CD4-positive, alpha-beta memory T cell (primary cell): ENCODE measurements around the gene RASD2. TPM values are rescaled to one million over a fixed set of nuclear protein-coding genes. Genes with fewer than 3 reads are reported as not detected.

ENCODE experiments used
- CTCF ChIA-PET: fragments of 350-600 bp; sonication (Branson Sonifier 250); formaldehyde crosslinking; loops from one replicate; lab custom pipeline; 2021; ENCODE audit warnings: inconsistent platforms; ENCODE audit not compliant: partially characterized antibody; lab: Charles Lee
- POLR2A ChIA-PET: fragments of 350-600 bp; sonication (Branson Sonifier 250); formaldehyde crosslinking; loops from one replicate; lab custom pipeline; 2021; ENCODE audit not compliant: partially characterized antibody; lab: Charles Lee
- DNase-seq, 5 donors: peaks; one replicate each; pipeline versions ENCODE4 v3.0.0 to v3.0.0-alpha.2; 2020 to 2022; ENCODE audit warnings: mixed read lengths in 1 of 5
- H3K27ac ChIP-seq: one replicate; pipeline ENCODE4 v1.7.0; 2013; ENCODE audit warnings: low read depth, low read length
- H3K27me3 ChIP-seq: 2 replicates; pipeline ENCODE4 v1.7.0; 2013; ENCODE audit warnings: mild to moderate bottlenecking, low read length, moderate library complexity; ENCODE audit not compliant: insufficient read depth
- H3K36me3 ChIP-seq: 2 replicates; pipeline ENCODE4 v1.7.0; 2013; ENCODE audit warnings: mild to moderate bottlenecking, low read length, moderate library complexity; ENCODE audit not compliant: insufficient read depth
- H3K4me1 ChIP-seq: 2 replicates; pipeline ENCODE4 v1.7.0; 2013; ENCODE audit warnings: mild to moderate bottlenecking, low read length, moderate library complexity; ENCODE audit not compliant: insufficient read depth
- H3K4me3 ChIP-seq, 2 donors: one replicate each; pipeline ENCODE4 v1.7.0; 2013; ENCODE audit warnings: low read length in 2 of 2, mild to moderate bottlenecking in 1 of 2
- H3K9me3 ChIP-seq, 2 donors: one replicate each; pipeline ENCODE4 v1.7.0; 2013; ENCODE audit warnings: low read length in 2 of 2, control low read depth in 1 of 2; ENCODE audit not compliant: control insufficient read depth in 1 of 2
- H3K27ac Mint-ChIP-seq, 7 donors: one replicate each; pipeline ENCODE4 v1.8.0; 2020 to 2021; ENCODE audit warnings: mixed read lengths in 7 of 7, mild to moderate bottlenecking in 6 of 7, inconsistent platforms in 3 of 7, moderate library complexity in 3 of 7
- H3K27me3 Mint-ChIP-seq, 2 donors: one replicate each; pipeline ENCODE4 v1.8.0; 2020 to 2021; ENCODE audit warnings: mixed read lengths in 2 of 2
- H3K36me3 Mint-ChIP-seq, 2 donors: one replicate each; pipeline ENCODE4 v1.8.0; 2020 to 2021; ENCODE audit warnings: mixed read lengths in 2 of 2, inconsistent platforms in 1 of 2, mild to moderate bottlenecking in 1 of 2
- H3K4me1 Mint-ChIP-seq, 4 donors: one replicate each; pipeline ENCODE4 v1.8.0; 2020 to 2021; ENCODE audit warnings: mixed read lengths in 4 of 4, mild to moderate bottlenecking in 1 of 4
- H3K4me3 Mint-ChIP-seq, 8 donors: one replicate each; pipeline ENCODE4 v1.8.0; 2020 to 2021; ENCODE audit warnings: mixed read lengths in 8 of 8, mild to moderate bottlenecking in 7 of 8, moderate library complexity in 6 of 8, inconsistent platforms in 3 of 8
- H3K9me3 Mint-ChIP-seq, 8 donors: one replicate each; pipeline ENCODE4 v1.8.0; 2020 to 2021; ENCODE audit warnings: mixed read lengths in 8 of 8, mild to moderate bottlenecking in 5 of 8, inconsistent platforms in 3 of 8, moderate library complexity in 1 of 8
- intact Hi-C: fragments of 100-400 bp; cut with micrococcal nuclease; formaldehyde crosslinking; loops from one replicate; pipeline ENCODE4 v1.15.1; 2023
- polyA plus RNA-seq, 2 donors: library from polyadenylated mRNA; unstranded; fragments of 300-500 nt; fragmentation: Illumina TruSeq; gene quantifications; one replicate each; pipeline ENCODE4 v1.2.3, GENCODE V29; 2021
- total RNA-seq, 2 experiments: library from RNA; stranded (reverse); gene quantifications; one replicate each; pipeline ENCODE4 v1.2.3, GENCODE V29; 2021

The RASD2 gene
- total and polyA plus RNA-seq, 4 experiments from 2014 or later = 0.13 TPM; not detected in 3

GRCh38 chr22:35534091-35534490 lies 6.5 kb upstream of the RASD2 start:
- Mint-ChIP-seq H3K27me3 (peaks cover 0 to 4% of the 10 kb centered on the region in 2 donors), H3K27ac (no peak overlapping the region), H3K4me1 (peaks cover 0 to 6% (median 2%) of the 10 kb centered on the region in 4 donors), H3K4me3 (no peak overlapping the region), H3K36me3 (peaks cover 0 to 4% of the 10 kb centered on the region in 2 donors), H3K9me3 (peaks cover 0 to 8% (median 0%) of the 10 kb centered on the region in 8 donors)
- Histone ChIP-seq H3K9me3 (no peaks in the 10 kb centered on the region), H3K36me3 (no peaks in the 10 kb centered on the region), H3K4me3 (no peak overlapping the region), H3K27ac (no peak overlapping the region), H3K4me1 (no peaks in the 10 kb centered on the region), H3K27me3 (no peaks in the 10 kb centered on the region)
- POLR2A ChIA-PET = no interaction called here
- CTCF ChIA-PET = no interaction called here
- intact Hi-C loops = no loop called here
- no peak for DNase-seq

DNA sequence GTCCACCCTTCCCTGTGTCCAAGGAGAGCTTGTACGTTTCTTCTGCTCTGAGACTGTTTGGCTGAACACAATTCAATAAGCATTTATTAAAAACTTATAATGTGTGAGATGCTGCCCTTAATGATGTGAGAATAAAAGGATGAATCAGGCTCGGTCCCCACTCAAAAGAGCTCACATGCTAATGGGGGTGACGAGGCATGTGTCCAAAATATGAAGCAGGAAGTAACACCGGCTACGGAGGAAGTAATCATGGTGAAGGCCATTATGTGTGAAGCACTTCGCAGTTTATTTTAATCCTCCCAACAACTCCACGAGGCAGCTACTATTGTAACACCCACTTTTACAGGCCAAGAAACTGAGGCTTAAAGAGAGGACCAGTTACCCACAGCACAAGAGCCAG lies 3.4 kb upstream of the RASD2 start:
- H3K4me1 ChIP-seq = peaks cover 12% of the 10 kb centered on the region
- H3K27ac Mint-ChIP-seq = peak overlapping the region in 1 of 7 donors; percentile 52
- H3K4me3 Mint-ChIP-seq = peak overlapping the region in 2 of 8 donors; percentile 5 to 17
- ChIA-PET POLR2A (no interaction called here), CTCF (interaction anchor here (1.1 kb wide), 1 partner anchor 48 kb away, joined by 5 read pairs; no protein-coding TSS in a partner anchor)
- H3K27ac ChIP-seq = no peak overlapping the region
- H3K27me3 Mint-ChIP-seq = peaks cover 4 to 13% of the 10 kb centered on the region in 2 donors
- no peaks in the 10 kb centered on the region for H3K36me3 Mint-ChIP-seq
- no peaks in the 10 kb centered on the region for H3K9me3 Mint-ChIP-seq
- peaks cover 7% of the 10 kb centered on the region for H3K27me3 ChIP-seq
- H3K36me3 ChIP-seq = no peaks in the 10 kb centered on the region
- H3K9me3 ChIP-seq = no peaks in the 10 kb centered on the region
- H3K4me3 ChIP-seq = no peak overlapping the region
- no peak for DNase-seq
- intact Hi-C loops = no loop called here
- peaks cover 5 to 17% (median 10%) of the 10 kb centered on the region in 4 donors for H3K4me1 Mint-ChIP-seq

GRCh38 chr22:35538801-35539321 lies 1.8 kb upstream of the RASD2 start:
- ChIA-PET POLR2A (no interaction called here), CTCF (interaction anchor here (0.7 to 1.4 kb wide), 3 partner anchors 14 to 37 kb away, joined by 3 read pairs; no protein-coding TSS in a partner anchor)
- H3K27me3 ChIP-seq = peaks cover 12% of the 10 kb centered on the region
- no peak overlapping the region for H3K4me3 ChIP-seq
- Mint-ChIP-seq H3K9me3 (no peaks in the 10 kb centered on the region), H3K4me1 (peaks cover 5 to 17% (median 10%) of the 10 kb centered on the region in 4 donors), H3K4me3 (peak overlapping the region in 5 of 8 donors; percentile 29 to 67 (median 47)), H3K27me3 (peaks cover 10 to 18% of the 10 kb centered on the region in 2 donors), H3K36me3 (no peaks in the 10 kb centered on the region), H3K27ac (peak overlapping the region in 1 of 7 donors; percentile 62)
- H3K9me3 ChIP-seq = no peaks in the 10 kb centered on the region
- H3K27ac ChIP-seq = no peak overlapping the region
- intact Hi-C loops = no loop called here
- peak in 1 of 5 donors; percentile 22 for DNase-seq
- H3K36me3 ChIP-seq = no peaks in the 10 kb centered on the region
- H3K4me1 ChIP-seq = peaks cover 12% of the 10 kb centered on the region

DNA sequence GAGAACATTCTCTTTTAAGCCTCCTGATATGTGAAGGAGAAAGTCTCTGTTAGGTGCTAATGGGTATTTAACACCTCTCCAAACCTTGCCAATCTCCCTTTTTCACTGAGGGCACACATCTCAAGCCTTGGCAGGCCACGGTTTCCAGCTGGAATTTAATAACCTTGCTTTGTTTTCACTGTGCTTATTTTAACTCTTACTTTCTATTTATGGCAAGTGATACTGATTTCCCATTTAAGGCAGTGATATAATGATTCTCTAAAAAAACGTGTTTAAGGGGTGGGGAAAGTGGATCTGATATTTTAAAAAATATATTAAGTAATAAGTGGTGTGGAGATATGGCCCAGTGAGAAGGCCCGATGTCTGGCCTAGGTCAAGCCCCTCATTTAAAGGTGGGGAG lies 1.1 kb upstream of the RASD2 start:
- H3K9me3 ChIP-seq = no peaks in the 10 kb centered on the region
- Mint-ChIP-seq H3K4me3 (peak overlapping the region; percentile 31 to 71 (median 66)), H3K27me3 (peaks cover 10 to 20% of the 10 kb centered on the region in 2 donors), H3K36me3 (no peaks in the 10 kb centered on the region), H3K9me3 (no peaks in the 10 kb centered on the region), H3K27ac (peak overlapping the region in 1 of 7 donors; percentile 17), H3K4me1 (peaks cover 5 to 17% (median 10%) of the 10 kb centered on the region in 4 donors)
- no peak for DNase-seq
- CTCF ChIA-PET = interaction anchor here (1.4 kb wide), 1 partner anchor 36 kb away, joined by 3 read pairs; no protein-coding TSS in a partner anchor
- POLR2A ChIA-PET = no interaction called here
- intact Hi-C loops = no loop called here
- peaks cover 12% of the 10 kb centered on the region for H3K27me3 ChIP-seq
- H3K4me3 ChIP-seq = no peak overlapping the region
- peaks cover 12% of the 10 kb centered on the region for H3K4me1 ChIP-seq
- H3K36me3 ChIP-seq = no peaks in the 10 kb centered on the region
- H3K27ac ChIP-seq = no peak overlapping the region

DNA sequence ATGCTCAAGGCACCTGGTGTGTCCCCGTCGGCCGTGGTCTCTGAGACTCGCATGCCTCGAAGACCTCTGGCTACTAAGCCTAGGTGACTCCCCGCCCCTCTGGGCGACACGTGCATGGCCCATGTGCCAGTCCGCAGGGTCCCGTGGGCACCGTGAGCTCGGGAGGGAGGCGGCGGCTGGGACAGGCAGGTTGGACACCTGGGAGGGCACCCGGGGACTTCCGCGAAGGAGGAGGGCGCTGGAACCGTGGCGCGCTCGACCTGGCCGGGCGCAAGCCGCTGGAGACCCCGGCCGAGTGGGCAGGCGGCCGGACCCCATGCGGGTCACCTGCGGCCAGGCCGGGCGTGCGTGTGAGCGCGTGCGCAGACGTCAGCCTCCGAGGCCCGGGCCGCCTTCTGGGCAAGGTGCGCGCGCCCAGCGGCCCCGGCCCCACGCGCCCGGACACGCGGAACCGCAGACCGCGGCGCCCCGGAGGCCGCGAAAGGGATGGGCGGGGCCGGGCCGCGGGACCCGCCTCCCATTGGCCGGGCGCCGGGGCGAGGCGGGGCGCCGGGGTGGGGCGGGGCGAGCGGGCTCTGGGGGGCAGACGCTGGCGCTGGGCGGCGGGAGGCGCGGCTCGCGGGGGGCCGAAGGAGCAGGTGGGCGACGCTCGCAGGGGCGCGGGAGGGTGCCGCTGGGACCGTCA lies 579 bp upstream of the RASD2 start:
- Mint-ChIP-seq H3K27ac (peak overlapping the region in 1 of 7 donors; percentile 46), H3K4me3 (peak overlapping the region; percentile 70 to 84 (median 78)), H3K4me1 (peaks cover 5 to 17% (median 10%) of the 10 kb centered on the region in 4 donors), H3K36me3 (no peaks in the 10 kb centered on the region), H3K27me3 (peaks cover 10 to 26% of the 10 kb centered on the region in 2 donors), H3K9me3 (no peaks in the 10 kb centered on the region)
- H3K36me3 ChIP-seq = no peaks in the 10 kb centered on the region
- intact Hi-C loops = loop anchor here (1.0 kb wide), 1 partner anchor 12 kb away; no protein-coding TSS in a partner anchor
- DNase-seq = peak; percentile 49 to 62 (median 50)
- peaks cover 12% of the 10 kb centered on the region for H3K4me1 ChIP-seq
- H3K9me3 ChIP-seq = no peaks in the 10 kb centered on the region
- ChIA-PET CTCF (interaction anchor here (1.4 kb wide), 1 partner anchor 36 kb away, joined by 3 read pairs; no protein-coding TSS in a partner anchor), POLR2A (no interaction called here)
- peak overlapping the region; percentile 29 to 52 for H3K4me3 ChIP-seq
- H3K27ac ChIP-seq = no peak overlapping the region
- peaks cover 12% of the 10 kb centered on the region for H3K27me3 ChIP-seq

DNA sequence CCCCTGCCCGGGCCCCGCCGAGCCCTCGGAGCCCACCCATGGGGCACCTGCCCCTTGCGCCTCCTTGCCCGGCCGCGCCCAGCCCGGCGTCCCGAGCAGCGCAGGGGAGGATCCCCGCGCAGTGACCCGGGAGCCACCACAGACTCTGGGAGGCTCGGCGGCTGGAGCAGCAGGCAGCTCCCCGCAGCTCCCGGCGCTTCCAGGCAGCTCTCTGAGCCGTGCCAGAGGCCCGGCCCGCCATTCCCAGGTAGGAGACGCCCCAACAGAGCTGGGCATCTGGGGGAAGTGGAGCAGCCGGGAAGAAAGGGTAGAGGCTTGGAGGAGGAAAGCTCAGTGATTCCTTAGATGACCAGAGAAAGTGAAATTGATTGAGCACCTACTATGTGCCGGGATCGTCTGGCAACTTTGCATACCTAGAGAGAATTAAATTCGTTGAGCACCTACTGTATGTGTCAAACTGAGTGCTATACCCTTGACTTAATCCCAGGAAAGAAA lies 670 bp downstream of the RASD2 start:
- H3K4me3 ChIP-seq = no peak overlapping the region
- H3K27me3 ChIP-seq = peaks cover 12% of the 10 kb centered on the region
- H3K27me3 Mint-ChIP-seq = peaks cover 10 to 23% of the 10 kb centered on the region in 2 donors
- no peaks in the 10 kb centered on the region for H3K9me3 ChIP-seq
- no peaks in the 10 kb centered on the region for H3K9me3 Mint-ChIP-seq
- CTCF ChIA-PET = no interaction called here
- POLR2A ChIA-PET = interaction anchor here (0.6 to 2.2 kb wide), 2 partner anchors 11 to 17 kb away, joined by 3 to 11 read pairs; no protein-coding TSS in a partner anchor
- H3K4me1 ChIP-seq = peaks cover 12% of the 10 kb centered on the region
- intact Hi-C loops = no loop called here
- H3K36me3 Mint-ChIP-seq = no peaks in the 10 kb centered on the region
- H3K4me1 Mint-ChIP-seq = peaks cover 5 to 17% (median 10%) of the 10 kb centered on the region in 4 donors
- H3K27ac Mint-ChIP-seq = peak overlapping the region in 1 of 7 donors; percentile 16
- H3K36me3 ChIP-seq = no peaks in the 10 kb centered on the region
- DNase-seq = no peak
- H3K4me3 Mint-ChIP-seq = peak overlapping the region in 6 of 8 donors; percentile 20 to 58 (median 42)
- no peak overlapping the region for H3K27ac ChIP-seq
